SU-DHL-6 (cell line): ENCODE measurements around the gene EPO.

Experiments
- EZH2phosphoT487 ChIP-seq: fragments of 200-600 bp; sonication (generic), shearing (Covaris generic); conservative IDR thresholded peaks from 2 replicates; pipeline ENCODE4 v1.6.1; 2018; ENCODE audit warnings: mild to moderate bottlenecking, antibody characterized with exemption, low read length, moderate library complexity, mixed read lengths
- TF ChIP-seq, protein P1 (sequence below): fragments of 200-600 bp; sonication (generic); IDR thresholded peaks from one replicate; pipeline ENCODE4 v1.5.1; 2017; ENCODE audit warnings: antibody characterized with exemption, mild to moderate bottlenecking, low read length, moderate library complexity; ENCODE audit not compliant: insufficient read depth, poor library complexity, severe bottlenecking

DNA sequence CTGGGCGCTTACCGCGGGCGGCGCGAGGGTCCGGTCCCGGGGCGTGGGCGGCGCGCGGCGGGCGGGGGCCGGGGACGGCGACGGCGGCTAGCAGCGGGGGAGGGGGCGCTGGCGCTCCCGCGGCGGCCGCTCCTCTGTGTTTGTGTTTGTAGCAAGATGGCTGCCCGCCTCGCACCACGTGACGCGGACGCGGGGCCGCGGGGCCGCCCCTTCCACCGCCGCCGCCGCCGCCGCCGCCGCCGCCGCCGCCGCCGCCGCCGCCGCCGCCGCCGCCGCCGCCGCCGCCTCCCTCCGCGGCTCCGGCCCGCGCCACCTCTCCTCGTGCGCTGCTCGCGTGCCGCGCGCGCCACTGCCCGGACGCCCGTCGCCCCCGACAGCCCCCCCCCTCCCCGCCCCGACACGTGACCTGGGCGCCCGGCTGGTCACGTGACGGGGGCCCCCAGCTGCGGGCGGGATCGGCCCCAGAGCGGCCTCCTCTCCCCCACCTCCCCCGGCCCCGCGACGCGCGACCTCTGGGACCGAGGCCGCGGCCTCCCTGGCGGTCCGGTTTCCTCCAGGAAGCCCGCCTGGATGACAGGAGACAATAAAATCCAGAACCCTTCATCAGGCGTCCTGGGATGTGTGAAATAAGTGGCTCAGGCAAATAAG is 26.0 kb upstream of the EPO start, which contains the start of gene GIGYF1:
- TF ChIP-seq, protein P1, sequence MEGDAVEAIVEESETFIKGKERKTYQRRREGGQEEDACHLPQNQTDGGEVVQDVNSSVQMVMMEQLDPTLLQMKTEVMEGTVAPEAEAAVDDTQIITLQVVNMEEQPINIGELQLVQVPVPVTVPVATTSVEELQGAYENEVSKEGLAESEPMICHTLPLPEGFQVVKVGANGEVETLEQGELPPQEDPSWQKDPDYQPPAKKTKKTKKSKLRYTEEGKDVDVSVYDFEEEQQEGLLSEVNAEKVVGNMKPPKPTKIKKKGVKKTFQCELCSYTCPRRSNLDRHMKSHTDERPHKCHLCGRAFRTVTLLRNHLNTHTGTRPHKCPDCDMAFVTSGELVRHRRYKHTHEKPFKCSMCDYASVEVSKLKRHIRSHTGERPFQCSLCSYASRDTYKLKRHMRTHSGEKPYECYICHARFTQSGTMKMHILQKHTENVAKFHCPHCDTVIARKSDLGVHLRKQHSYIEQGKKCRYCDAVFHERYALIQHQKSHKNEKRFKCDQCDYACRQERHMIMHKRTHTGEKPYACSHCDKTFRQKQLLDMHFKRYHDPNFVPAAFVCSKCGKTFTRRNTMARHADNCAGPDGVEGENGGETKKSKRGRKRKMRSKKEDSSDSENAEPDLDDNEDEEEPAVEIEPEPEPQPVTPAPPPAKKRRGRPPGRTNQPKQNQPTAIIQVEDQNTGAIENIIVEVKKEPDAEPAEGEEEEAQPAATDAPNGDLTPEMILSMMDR: no peak
- no peak for TF ChIP-seq EZH2phosphoT487
